SK-N-SH treated with all-trans-retinoic acid at 6 μM for 48 hours (cell line): Measurements from ENCODE around the gene TMC8.

Experiments used
- OSR1 ChIP-seq: fragments of 250-450 bp; sonication (Bioruptor Pico); IDR thresholded peaks from 2 replicates; pipeline ENCODE4 v1.8.0; 2022; ENCODE audit warnings: moderate library complexity, mild to moderate bottlenecking, inconsistent platforms
- RARB ChIP-seq: fragments of 250-450 bp; sonication (Bioruptor Pico); IDR thresholded peaks from 2 replicates; pipeline ENCODE4 v1.8.0; 2021; ENCODE audit warnings: mild to moderate bottlenecking, moderate library complexity
- SNAI2 ChIP-seq: fragments of 250-450 bp; sonication (Bioruptor Pico); IDR thresholded peaks from 2 replicates; pipeline ENCODE4 v1.5.0; 2020; ENCODE audit warnings: mild to moderate bottlenecking, moderate library complexity
- TOX ChIP-seq: fragments of 250-450 bp; sonication (Bioruptor Pico); IDR thresholded peaks from 2 replicates; pipeline ENCODE4 v1.8.0; 2021; ENCODE audit warnings: mild to moderate bottlenecking, moderate library complexity, borderline replicate concordance
- TSHZ2 ChIP-seq: fragments of 250-450 bp; sonication (Bioruptor Pico); IDR thresholded peaks from 2 replicates; pipeline ENCODE4 v1.5.0; 2020; ENCODE audit warnings: mild to moderate bottlenecking, moderate library complexity
- ZC3H10 ChIP-seq: fragments of 250-450 bp; sonication (Bioruptor Pico); IDR thresholded peaks from 2 replicates; pipeline ENCODE4 v1.5.1; 2021; ENCODE audit warnings: mild to moderate bottlenecking, moderate library complexity

- TF ChIP-seq SNAI2 (CRISPR knock-in tag) (no peak), RARB (CRISPR knock-in tag) (no peak), ZC3H10 (no peak), TSHZ2 (CRISPR knock-in tag) (no peak), OSR1 (CRISPR knock-in tag) (no peak), TOX (CRISPR knock-in tag) (no peak)
Measured at GRCh38 chr17:78108726-78109488, 21.7 kb upstream of the TMC8 start.
